Fibroblast of lung (primary cell): ENCODE measurements around the gene SMARCE1. TPM values are rescaled to one million over a fixed set of nuclear protein-coding genes. Genes with fewer than 3 reads are reported as not detected.

ENCODE experiments used
- DNase-seq, 2 donors: peaks; one replicate each; pipeline versions ENCODE4 v3.0.0 to v3.0.0-alpha.2; 2010; ENCODE audit warnings: low read depth in 2 of 2
- H2AFZ ChIP-seq: 2 replicates; pipeline ENCODE4 v1.5.1; 2012; ENCODE audit warnings: low read length, control low read depth, inconsistent platforms
- H3K27ac ChIP-seq: 2 replicates; pipeline ENCODE4 v1.5.1; 2011; ENCODE audit warnings: low read length, control low read depth; ENCODE audit not compliant: insufficient read depth
- H3K27me3 ChIP-seq: 2 replicates; pipeline ENCODE4 v1.5.1; 2011; ENCODE audit warnings: mild to moderate bottlenecking, low read length; ENCODE audit not compliant: control insufficient read depth, insufficient read depth
- H3K36me3 ChIP-seq: 2 replicates; pipeline ENCODE4 v1.5.1; 2011; ENCODE audit warnings: low read length; ENCODE audit not compliant: control insufficient read depth, insufficient read depth
- H3K4me1 ChIP-seq: 2 replicates; pipeline ENCODE4 v1.5.1; 2011; ENCODE audit warnings: low read length; ENCODE audit not compliant: control insufficient read depth, insufficient read depth; ENCODE audit errors: extremely low read depth
- H3K4me2 ChIP-seq: 2 replicates; pipeline ENCODE4 v1.5.1; 2011; ENCODE audit warnings: low read length, control low read depth; ENCODE audit not compliant: insufficient read depth; ENCODE audit errors: extremely low read depth
- H3K4me3 ChIP-seq, 4 experiments: fragments of 200-600 bp in 1 of 4; sonication (generic) in 1 of 4; replicated peaks in 1 of 4; 2 replicates each; pipeline ENCODE4 v1.5.1; 2011 to 2016; ENCODE audit warnings: low read length in 4 of 4, low read depth in 3 of 4, mild to moderate bottlenecking in 3 of 4, control low read depth in 2 of 4, inconsistent platforms in 1 of 4, mixed read lengths in 1 of 4; ENCODE audit not compliant: insufficient read depth in 1 of 4; ENCODE audit errors: control extremely low read depth in 1 of 4
- H3K79me2 ChIP-seq: 2 replicates; pipeline ENCODE4 v1.5.1; 2012; ENCODE audit warnings: mild to moderate bottlenecking, low read length, inconsistent platforms; ENCODE audit not compliant: control insufficient read depth, insufficient read depth
- H3K9ac ChIP-seq: 2 replicates; pipeline ENCODE4 v1.5.1; 2011; ENCODE audit warnings: mild to moderate bottlenecking, low read length, control low read depth; ENCODE audit not compliant: insufficient read depth
- H3K9me3 ChIP-seq: 2 replicates; pipeline ENCODE4 v1.5.1; 2012; ENCODE audit warnings: low read depth, low read length; ENCODE audit not compliant: control insufficient read depth, insufficient read depth
- H4K20me1 ChIP-seq: 2 replicates; pipeline ENCODE4 v1.5.1; 2011; ENCODE audit warnings: low read length; ENCODE audit not compliant: control insufficient read depth, insufficient read depth; ENCODE audit errors: extremely low read depth
- CTCF ChIP-seq, 2 donors: IDR thresholded peaks in 1 of 2; conservative IDR thresholded peaks in 1 of 2; 1 replicate in 1 of 2; 2 replicates in 1 of 2; pipeline ENCODE4 v1.5.1; 2011 to 2012; ENCODE audit warnings: low read length in 2 of 2, control low read depth in 1 of 2, inconsistent platforms in 1 of 2, low read depth in 1 of 2, mild to moderate bottlenecking in 1 of 2
- EZH2 ChIP-seq: IDR thresholded peaks from 2 replicates; pipeline ENCODE4 v1.5.1; 2012; ENCODE audit warnings: low read length, control low read depth, mild to moderate bottlenecking; ENCODE audit errors: missing control alignments
- polyA plus RNA-seq, 2 donors: library from polyadenylated mRNA; depleted of rRNA in 1 of 2; stranded (reverse) in 1 of 2; unstranded in 1 of 2; fragments of >200 nt; gene quantifications; 2 replicates each; pipeline ENCODE4 v1.2.1, GENCODE V29; 2011 to 2012; ENCODE audit warnings: missing spikeins in 1 of 2
- total RNA-seq: library from RNA; depleted of rRNA; stranded (reverse); fragments of >200 nt; gene quantifications from 2 replicates; pipeline ENCODE4 v1.2.1, GENCODE V29; 2014

SMARCE1 gene
- total and polyA plus RNA-seq, 2 donors (not counting 1 experiment from before 2014, with no cell fraction given) = 75.6 to 93.8 TPM

GRCh38 chr17:40617678-40618240 is 29.9 kb downstream of the SMARCE1 start:
- no peaks in the 10 kb centered on the region for H3K9me3 ChIP-seq
- no peak for DNase-seq
- no peak overlapping the region for H3K4me3 ChIP-seq
- no peak overlapping the region for H3K27ac ChIP-seq
- H3K79me2 ChIP-seq = no peaks in the 10 kb centered on the region
- no peaks in the 10 kb centered on the region for H3K4me1 ChIP-seq
- H2AFZ ChIP-seq = no peak overlapping the region
- peaks cover 35% of the 10 kb centered on the region for H3K27me3 ChIP-seq
- H3K36me3 ChIP-seq = no peaks in the 10 kb centered on the region
- H3K9ac ChIP-seq = no peak overlapping the region
- no peak for TF ChIP-seq EZH2
- no peak for TF ChIP-seq CTCF (conservative IDR thresholded peaks at IDR 0.05 in 1 of 2, IDR thresholded peaks at IDR 0.05 in 1 of 2; ENCODE audit: low read depth in 1 of 2, low read length in 2 of 2)
- H3K4me2 ChIP-seq = no peak overlapping the region
- H4K20me1 ChIP-seq = no peaks in the 10 kb centered on the region

GRCh38 chr17:40616592-40616991 is 31.0 kb downstream of the SMARCE1 start:
- H3K79me2 ChIP-seq = no peaks in the 10 kb centered on the region
- peaks cover 38% of the 10 kb centered on the region for H3K27me3 ChIP-seq
- no peak overlapping the region for H3K4me3 ChIP-seq
- no peaks in the 10 kb centered on the region for H3K9me3 ChIP-seq
- H3K4me2 ChIP-seq = no peak overlapping the region
- no peak overlapping the region for H3K9ac ChIP-seq
- TF ChIP-seq CTCF (conservative IDR thresholded peaks at IDR 0.05 in 1 of 2, IDR thresholded peaks at IDR 0.05 in 1 of 2; ENCODE audit: low read depth in 1 of 2, low read length in 2 of 2) (no peak), EZH2 (no peak)
- no peaks in the 10 kb centered on the region for H3K36me3 ChIP-seq
- no peaks in the 10 kb centered on the region for H3K4me1 ChIP-seq
- no peak overlapping the region for H2AFZ ChIP-seq
- H4K20me1 ChIP-seq = no peaks in the 10 kb centered on the region
- no peak overlapping the region for H3K27ac ChIP-seq
- no peak for DNase-seq

- Histone ChIP-seq H4K20me1 (no peaks in the 10 kb centered on the region), H3K36me3 (no peaks in the 10 kb centered on the region), H3K4me1 (no peaks in the 10 kb centered on the region), H3K4me3 (no peak overlapping the region), H3K9me3 (no peaks in the 10 kb centered on the region), H3K4me2 (no peak overlapping the region), H3K79me2 (no peaks in the 10 kb centered on the region), H2AFZ (no peak overlapping the region), H3K27me3 (peaks cover 37% of the 10 kb centered on the region), H3K27ac (no peak overlapping the region), H3K9ac (no peak overlapping the region)
- TF ChIP-seq EZH2 (no peak), CTCF (conservative IDR thresholded peaks at IDR 0.05 in 1 of 2, IDR thresholded peaks at IDR 0.05 in 1 of 2; ENCODE audit: low read depth in 1 of 2, low read length in 2 of 2) (no peak)
- no peak for DNase-seq
Measured at GRCh38 chr17:40615841-40616476, 31.7 kb downstream of the SMARCE1 start.
